Astrocyte (in vitro differentiated cells and primary cell): ENCODE results near the gene SCGB3A1.

ENCODE experiments used
- CTCF ChIP-seq: IDR thresholded peaks from 2 replicates; pipeline ENCODE4 v1.5.1; 2011; ENCODE audit warnings: low read depth, mild to moderate bottlenecking, inconsistent platforms, low read length, moderate library complexity; ENCODE audit not compliant: insufficient read depth
- EZH2 ChIP-seq: IDR thresholded peaks from 2 replicates; pipeline ENCODE4 v1.6.1; 2012; ENCODE audit warnings: mild to moderate bottlenecking, low read length, inconsistent platforms; ENCODE audit not compliant: insufficient read depth

DNA sequence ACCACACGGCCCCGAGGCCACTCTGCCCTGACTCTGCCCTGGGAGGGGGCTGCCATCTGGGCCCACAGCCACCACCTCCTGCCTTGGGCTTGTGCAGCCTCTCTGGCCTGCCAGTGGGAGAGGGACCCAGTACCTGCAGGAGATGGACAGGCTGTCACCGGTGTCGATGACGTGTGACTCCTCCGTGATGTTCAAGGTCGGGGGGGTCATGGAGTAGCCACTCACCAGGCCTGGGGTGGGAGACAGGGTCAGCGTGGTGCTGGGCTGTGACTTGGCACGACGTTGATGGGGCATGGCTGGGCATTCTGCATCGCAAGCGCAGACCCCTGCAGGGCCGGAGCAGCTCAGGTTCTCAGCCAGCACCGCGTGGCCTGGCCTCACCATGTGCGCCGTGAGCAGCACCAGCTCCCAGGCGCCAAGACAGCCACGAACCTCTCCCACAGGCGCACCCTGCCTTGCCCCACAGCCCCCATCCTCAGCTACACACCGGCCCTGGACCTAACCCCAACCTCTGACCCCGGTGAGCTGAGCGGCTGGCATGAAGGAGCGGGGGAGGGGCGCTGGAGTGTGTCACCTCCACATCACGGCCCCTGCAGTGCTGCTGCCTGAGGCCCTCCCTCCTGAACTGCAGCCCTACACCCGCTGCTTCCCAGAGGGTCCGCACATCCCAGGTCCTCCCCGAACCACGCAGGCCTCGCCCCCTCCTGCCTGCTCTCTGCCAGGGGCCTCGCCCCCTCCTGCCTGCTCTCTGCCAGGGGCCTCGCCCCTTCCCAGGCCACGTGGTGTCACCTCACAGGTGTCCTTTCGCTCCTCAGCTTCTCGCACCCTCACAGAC is 40.5 kb upstream of the SCGB3A1 start:
- TF ChIP-seq CTCF (no peak), EZH2 (no peak)
